Aorta (tissue), 5 donors: Measurements from ENCODE around the gene GMDS. TPM values are rescaled to one million over a fixed set of nuclear protein-coding genes. Genes with fewer than 3 reads are reported as not detected.
"Not testable (repeated sequence)": the region's sequence is repeated elsewhere in the genome, so short reads cannot be mapped to it uniquely, and the experiment has no call there.

Source experiments
- ATAC-seq: fragments of 200-7000 bp; cut with Tn5 transposase; one replicate; pipeline ENCODE4 v1.9.1; 2022; ENCODE audit warnings: moderate library complexity; ENCODE audit not compliant: low FRiP score
- DNase-seq, 2 donors: peaks; one replicate each; pipeline ENCODE4 v3.0.0-alpha.2; 2020
- H3K27ac ChIP-seq, 2 donors: one replicate each; pipeline ENCODE4 v1.5.1; 2013; ENCODE audit warnings: low read length in 2 of 2, mild to moderate bottlenecking in 2 of 2, moderate library complexity in 2 of 2, control low read depth in 1 of 2, inconsistent platforms in 1 of 2, low read depth in 1 of 2
- H3K27me3 ChIP-seq, 2 donors: one replicate each; pipeline ENCODE4 v1.6.1; 2013; ENCODE audit warnings: control low read depth in 1 of 2, low read length in 1 of 2, mild to moderate bottlenecking in 1 of 2, moderate library complexity in 1 of 2; ENCODE audit not compliant: insufficient read depth in 2 of 2, control insufficient read depth in 1 of 2
- H3K36me3 ChIP-seq, 2 donors: one replicate each; pipeline ENCODE4 v1.6.1; 2013; ENCODE audit warnings: control low read depth in 1 of 2, low read length in 1 of 2, mild to moderate bottlenecking in 1 of 2; ENCODE audit not compliant: insufficient read depth in 2 of 2, control insufficient read depth in 1 of 2
- H3K4me1 ChIP-seq, 2 donors: one replicate each; pipeline ENCODE4 v1.6.1; 2013; ENCODE audit warnings: low read length in 2 of 2, control low read depth in 1 of 2, mild to moderate bottlenecking in 1 of 2, moderate library complexity in 1 of 2; ENCODE audit not compliant: insufficient read depth in 2 of 2, control insufficient read depth in 1 of 2
- H3K4me3 ChIP-seq, 2 donors: one replicate each; pipeline ENCODE4 v1.5.1; 2013; ENCODE audit warnings: low read length in 2 of 2, control low read depth in 1 of 2, mild to moderate bottlenecking in 1 of 2
- H3K9me3 ChIP-seq: one replicate; pipeline ENCODE4 v1.6.1; 2013; ENCODE audit warnings: mild to moderate bottlenecking, low read length; ENCODE audit not compliant: control insufficient read depth
- WGBS, 2 donors: extraction: QIAGEN DNeasy Blood & Tissue Kit; methylation state at CpG; one replicate each; pipeline ENCODE4 v1.1.7; 2013; 5-methylcytosine and 5-hydroxymethylcytosine counted together
- intact Hi-C, 2 donors: fragments of 100-400 bp; cut with DNase I; formaldehyde crosslinking; loops; one replicate each; pipeline versions ENCODE4 v1.14.2 to v1.15.0; 2022
- polyA plus RNA-seq, 2 donors: library from polyadenylated mRNA; stranded (reverse); fragments of 200-250 nt; gene quantifications; one replicate each; pipeline ENCODE4 v1.2.3, GENCODE V29; 2013
- total RNA-seq, 2 donors: library from RNA; stranded (reverse); fragmentation: NEBNext Ultra II Directional; extraction: Animal tissue kit (Norgen Biotek cat#: 25700); gene quantifications; one replicate each; pipeline ENCODE4 v1.2.1, GENCODE V29; 2021
- donor health status: healthy with polysubstance abuse.
- donor health status: Bipolar disorder and iron deficiency.
- donor health status: DM: no; HTN: no; CAD: no.
- donor health status: DM: no; HTN: no; CAD: no.
- donor health status: DM: yes; HTN: yes; CAD: no.

GMDS gene
- total and polyA plus RNA-seq, 4 donors, result 66.1 to 138 (median 84.9) TPM

- no peaks in the 10 kb centered on the region for H3K27me3 ChIP-seq
- H3K4me3 ChIP-seq, result no peak overlapping the region
- H3K36me3 ChIP-seq, result no peaks in the 10 kb centered on the region
- no peaks in the 10 kb centered on the region for H3K9me3 ChIP-seq
- peaks cover 0 to 8% of the 10 kb centered on the region in 2 donors for H3K4me1 ChIP-seq
- H3K27ac ChIP-seq, result peak overlapping the region; percentile 85 to 88
- 4 to 9% methylated on average over 10 of the region's 10 CpGs for WGBS, 2 donors
- DNase-seq (peak; percentile 75 to 84), ATAC-seq (peak; percentile 87)
- intact Hi-C loops, result loop anchor here in 1 of 2 donors (5.0 kb wide), 1 partner anchor 411 kb away; no protein-coding TSS in a partner anchor
Measured at GRCh38 chr6:1695546-1696462, 549.6 kb downstream of the GMDS start.

GRCh38 chr6:1691828-1692227 is 553.6 kb downstream of the GMDS start:
- ATAC-seq, DNase-seq, H3K27ac ChIP-seq, H3K27me3 ChIP-seq, H3K36me3 ChIP-seq, H3K4me1 ChIP-seq, intact Hi-C loops, H3K4me3 ChIP-seq, H3K9me3 ChIP-seq: not testable (repeated sequence)
- 91 to 95% methylated on average over 2 of the region's 2 CpGs for WGBS, 2 donors

- ATAC-seq, intact Hi-C loops, H3K9me3 ChIP-seq, H3K36me3 ChIP-seq, H3K4me1 ChIP-seq, H3K27ac ChIP-seq, DNase-seq, H3K27me3 ChIP-seq, H3K4me3 ChIP-seq: not testable (repeated sequence)
- WGBS, 2 donors, result 94 to 96% methylated on average over 2 of the region's 2 CpGs
Measured at GRCh38 chr6:1690656-1691055, 554.7 kb downstream of the GMDS start.

- ATAC-seq (no peak), DNase-seq (no peak)
- intact Hi-C loops, result loop anchor here (5.0 kb wide), 1 partner anchor 62 kb away; no protein-coding TSS in a partner anchor
- H3K4me1 ChIP-seq, result peaks cover 0 to 6% of the 10 kb centered on the region in 2 donors
- H3K27me3 ChIP-seq, result no peaks in the 10 kb centered on the region
- H3K4me3 ChIP-seq, result no peak overlapping the region
- no peak overlapping the region for H3K27ac ChIP-seq
- no peaks in the 10 kb centered on the region for H3K36me3 ChIP-seq
- H3K9me3 ChIP-seq, result no peaks in the 10 kb centered on the region
- 88 to 96% methylated on average over 1 of the region's 1 CpG for WGBS, 2 donors
Measured at GRCh38 chr6:1689141-1689540, 556.3 kb downstream of the GMDS start.

GRCh38 chr6:1688396-1688795 is 557.0 kb downstream of the GMDS start:
- no peak for DNase-seq
- no peaks in the 10 kb centered on the region for H3K9me3 ChIP-seq
- intact Hi-C loops, result loop anchor here (5.0 kb wide), 1 partner anchor 61 kb away; no protein-coding TSS in a partner anchor
- H3K4me1 ChIP-seq, result peaks cover 0 to 6% of the 10 kb centered on the region in 2 donors
- WGBS, 2 donors, result 41 to 55% methylated on average over 3 of the region's 3 CpGs
- no peak for ATAC-seq
- no peak overlapping the region for H3K4me3 ChIP-seq
- H3K36me3 ChIP-seq, result no peaks in the 10 kb centered on the region
- no peaks in the 10 kb centered on the region for H3K27me3 ChIP-seq
- no peak overlapping the region for H3K27ac ChIP-seq

- Histone ChIP-seq H3K4me1 (peaks cover 0 to 6% of the 10 kb centered on the region in 2 donors), H3K27ac (no peak overlapping the region), H3K4me3 (no peak overlapping the region), H3K36me3 (no peaks in the 10 kb centered on the region), H3K9me3 (no peaks in the 10 kb centered on the region), H3K27me3 (no peaks in the 10 kb centered on the region)
- no peak for ATAC-seq
- DNase-seq, result no peak
- intact Hi-C loops, result loop anchor here (5.0 kb wide), 1 partner anchor 60 kb away; no protein-coding TSS in a partner anchor
- WGBS, 2 donors, result 83 to 91% methylated on average over 6 of the region's 6 CpGs
Measured at GRCh38 chr6:1687402-1687801, 558.0 kb downstream of the GMDS start.

GRCh38 chr6:1686117-1687098 is 559.0 kb downstream of the GMDS start:
- peak; percentile 78 for ATAC-seq
- peaks cover 0 to 6% of the 10 kb centered on the region in 2 donors for H3K4me1 ChIP-seq
- H3K27ac ChIP-seq, result peak overlapping the region in 1 of 2 donors; percentile 93
- no peaks in the 10 kb centered on the region for H3K9me3 ChIP-seq
- peak; percentile 74 to 84 for DNase-seq
- no peak overlapping the region for H3K4me3 ChIP-seq
- intact Hi-C loops, result loop anchor here (5.0 kb wide), 1 partner anchor 59 kb away; no protein-coding TSS in a partner anchor
- WGBS, 2 donors, result 12 to 14% methylated on average over 9 of the region's 9 CpGs
- no peaks in the 10 kb centered on the region for H3K27me3 ChIP-seq
- no peaks in the 10 kb centered on the region for H3K36me3 ChIP-seq

- intact Hi-C loops, result loop anchor here (5.0 kb wide), 1 partner anchor 42 kb away; no protein-coding TSS in a partner anchor
- H3K4me3 ChIP-seq, result no peak overlapping the region
- DNase-seq (no peak), ATAC-seq (no peak)
- H3K27me3 ChIP-seq, result no peaks in the 10 kb centered on the region
- no peak overlapping the region for H3K27ac ChIP-seq
- H3K4me1 ChIP-seq, result peaks cover 3 to 4% of the 10 kb centered on the region in 2 donors
- WGBS, 2 donors, result 10 to 23% methylated on average over 2 of the region's 2 CpGs
- H3K9me3 ChIP-seq, result no peaks in the 10 kb centered on the region
- no peaks in the 10 kb centered on the region for H3K36me3 ChIP-seq
Measured at GRCh38 chr6:1679688-1680068, 565.7 kb downstream of the GMDS start.
